LNCaP clone FGC (cell line): Measurements from ENCODE around the gene ANO2.

ENCODE experiments used
- DNase-seq: peaks from one replicate; pipeline ENCODE4 v3.0.0-alpha.2; 2011; ENCODE audit warnings: low read depth
- H3K4me3 ChIP-seq: 2 replicates; pipeline ENCODE4 v1.5.1; 2011; ENCODE audit warnings: mild to moderate bottlenecking, low read depth, low read length, control low read depth
- TF ChIP-seq, protein P1 (sequence below): IDR thresholded peaks from 2 replicates; pipeline ENCODE4 v1.5.1; 2012; ENCODE audit warnings: mild to moderate bottlenecking; ENCODE audit not compliant: control insufficient read depth, insufficient read depth; ENCODE audit errors: extremely low read depth

The ANO2 gene

DNA sequence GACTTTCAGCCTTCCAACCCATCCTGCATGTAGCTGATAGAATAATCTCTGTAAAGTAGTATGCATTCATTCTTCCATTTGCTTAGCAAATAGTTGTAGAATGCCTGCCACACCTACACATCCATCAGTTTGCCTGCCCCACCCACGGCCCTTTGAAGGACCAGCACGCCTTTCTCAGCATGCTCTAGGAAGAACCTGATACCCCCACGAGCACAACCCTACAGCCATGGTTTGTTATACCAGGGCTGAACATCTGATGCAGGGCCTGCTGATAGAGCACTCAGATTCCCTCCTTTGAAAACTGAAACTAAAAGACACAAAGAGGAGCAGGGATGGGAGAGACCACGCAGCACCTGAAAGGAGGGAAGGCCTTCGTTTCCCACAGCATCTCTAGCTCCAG is 205.1 kb downstream of the ANO2 start:
- H3K4me3 ChIP-seq, result no peak overlapping the region
- no peak for DNase-seq
- TF ChIP-seq, protein P1, sequence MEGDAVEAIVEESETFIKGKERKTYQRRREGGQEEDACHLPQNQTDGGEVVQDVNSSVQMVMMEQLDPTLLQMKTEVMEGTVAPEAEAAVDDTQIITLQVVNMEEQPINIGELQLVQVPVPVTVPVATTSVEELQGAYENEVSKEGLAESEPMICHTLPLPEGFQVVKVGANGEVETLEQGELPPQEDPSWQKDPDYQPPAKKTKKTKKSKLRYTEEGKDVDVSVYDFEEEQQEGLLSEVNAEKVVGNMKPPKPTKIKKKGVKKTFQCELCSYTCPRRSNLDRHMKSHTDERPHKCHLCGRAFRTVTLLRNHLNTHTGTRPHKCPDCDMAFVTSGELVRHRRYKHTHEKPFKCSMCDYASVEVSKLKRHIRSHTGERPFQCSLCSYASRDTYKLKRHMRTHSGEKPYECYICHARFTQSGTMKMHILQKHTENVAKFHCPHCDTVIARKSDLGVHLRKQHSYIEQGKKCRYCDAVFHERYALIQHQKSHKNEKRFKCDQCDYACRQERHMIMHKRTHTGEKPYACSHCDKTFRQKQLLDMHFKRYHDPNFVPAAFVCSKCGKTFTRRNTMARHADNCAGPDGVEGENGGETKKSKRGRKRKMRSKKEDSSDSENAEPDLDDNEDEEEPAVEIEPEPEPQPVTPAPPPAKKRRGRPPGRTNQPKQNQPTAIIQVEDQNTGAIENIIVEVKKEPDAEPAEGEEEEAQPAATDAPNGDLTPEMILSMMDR, result no peak

DNA sequence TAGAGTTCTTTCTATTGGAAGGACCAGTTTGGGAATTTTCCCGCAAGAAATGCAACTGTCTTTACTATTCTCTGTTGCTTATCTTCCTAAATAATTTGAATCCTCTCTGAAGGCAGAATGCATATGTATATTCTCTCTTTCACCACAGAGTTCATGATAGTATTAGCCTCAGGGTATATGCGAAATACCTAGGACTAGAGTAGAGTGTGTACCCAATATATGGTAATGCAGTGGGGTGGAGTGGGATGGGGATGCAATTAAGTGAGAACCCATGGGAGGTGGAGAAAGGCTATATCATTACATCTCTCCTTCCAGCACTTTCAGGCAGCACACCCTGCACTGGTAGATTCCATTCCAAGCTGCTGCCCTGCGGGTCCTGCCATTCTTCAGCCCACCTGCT is 207.3 kb downstream of the ANO2 start:
- no peak for DNase-seq
- TF ChIP-seq, protein P1, result no peak
- H3K4me3 ChIP-seq, result no peak overlapping the region

GRCh38 chr12:5736527-5736926 is 208.5 kb downstream of the ANO2 start:
- no peak for DNase-seq
- H3K4me3 ChIP-seq, result no peak overlapping the region
- TF ChIP-seq, protein P1, result no peak

GRCh38 chr12:5736016-5736415 is 209.0 kb downstream of the ANO2 start:
- TF ChIP-seq, protein P1, result no peak
- no peak overlapping the region for H3K4me3 ChIP-seq
- no peak for DNase-seq

GRCh38 chr12:5733916-5734315 is 211.1 kb downstream of the ANO2 start:
- no peak for DNase-seq
- TF ChIP-seq, protein P1, result no peak
- H3K4me3 ChIP-seq, result no peak overlapping the region

- no peak for DNase-seq
- H3K4me3 ChIP-seq, result no peak overlapping the region
- TF ChIP-seq, protein P1, result no peak
These were observed 211.8 kb downstream of the ANO2 start for GRCh38 chr12:5733136-5733755.

GRCh38 chr12:5730962-5731361 is 214.1 kb downstream of the ANO2 start:
- no peak for DNase-seq
- TF ChIP-seq, protein P1, result no peak
- H3K4me3 ChIP-seq, result no peak overlapping the region
